ENCODE measurements around the gene SORCS1.

GRCh38 chr10:107139237-107139636 is 25.3 kb downstream of the SORCS1 start:
- TF ChIP-seq RAD21 (IDR thresholded peaks at IDR 0.05; ENCODE audit: low read length) (peak; percentile 34), REST (IDR thresholded peaks at IDR 0.05; ENCODE audit: low read depth, low read length) (no peak), CTCF (IDR thresholded peaks at IDR 0.05) (no peak), GATA2 (CRISPR knock-in tag; IDR thresholded peaks at IDR 0.05) (no peak), EZH2phosphoT487 (IDR thresholded peaks at IDR 0.05; ENCODE audit: borderline replicate concordance, low read depth) (no peak), RFX5 (IDR thresholded peaks at IDR 0.05; ENCODE audit: low read length) (no peak), CHD2 (IDR thresholded peaks at IDR 0.05; ENCODE audit: low read length, partially characterized antibody) (no peak), NRF1 (IDR thresholded peaks at IDR 0.05; ENCODE audit: low read depth, low read length) (no peak), EP300 (IDR thresholded peaks at IDR 0.05; ENCODE audit: borderline replicate concordance in 1 of 2, low read depth in 1 of 2, low read length in 1 of 2) (no peak), USF1 (IDR thresholded peaks at IDR 0.05; ENCODE audit: borderline replicate concordance, low read depth) (no peak), MAX (IDR thresholded peaks at IDR 0.05; ENCODE audit: low read depth) (no peak)
